H9 (cell line): ENCODE measurements around the gene KL. TPM values are rescaled to one million over a fixed set of nuclear protein-coding genes. Genes with fewer than 3 reads are reported as not detected.

ENCODE experiments used
- DNase-seq: peaks from one replicate; pipeline ENCODE4 v3.0.0-alpha.2; 2017
- H2AFZ ChIP-seq: one replicate; pipeline ENCODE4 v1.6.1; 2013; ENCODE audit warnings: mild to moderate bottlenecking, low read length, control low read depth, moderate library complexity
- H2AK5ac ChIP-seq: 2 replicates; pipeline ENCODE4 v1.6.1; 2013; ENCODE audit warnings: low read length, control low read depth, mixed read lengths; ENCODE audit not compliant: insufficient read length
- H2BK120ac ChIP-seq: one replicate; pipeline ENCODE4 v1.6.1; 2013; ENCODE audit warnings: low read depth, mild to moderate bottlenecking, low read length, control low read depth, inconsistent platforms; ENCODE audit not compliant: poor library complexity, severe bottlenecking
- H2BK12ac ChIP-seq: 2 replicates; pipeline ENCODE4 v1.6.1; 2013; ENCODE audit warnings: low read length, control low read depth, mixed read lengths, low read depth; ENCODE audit not compliant: insufficient read length
- H2BK15ac ChIP-seq: 2 replicates; pipeline ENCODE4 v1.6.1; 2013; ENCODE audit warnings: low read depth, low read length, control low read depth
- H2BK20ac ChIP-seq: one replicate; pipeline ENCODE4 v1.6.1; 2013; ENCODE audit warnings: low read depth, mild to moderate bottlenecking, low read length, control low read depth, inconsistent platforms; ENCODE audit not compliant: poor library complexity, severe bottlenecking
- H2BK5ac ChIP-seq: 2 replicates; pipeline ENCODE4 v1.6.1; 2013; ENCODE audit warnings: low read length, control low read depth, mixed read lengths; ENCODE audit not compliant: insufficient read length
- H3K14ac ChIP-seq: 2 replicates; pipeline ENCODE4 v1.6.1; 2013; ENCODE audit warnings: low read length, control low read depth; ENCODE audit not compliant: insufficient read depth
- H3K18ac ChIP-seq: 2 replicates; pipeline ENCODE4 v1.6.1; 2013; ENCODE audit warnings: low read depth, mild to moderate bottlenecking, mixed read lengths, low read length, control low read depth; ENCODE audit not compliant: insufficient read length
- H3K23ac ChIP-seq: 2 replicates; pipeline ENCODE4 v1.6.1; 2013; ENCODE audit warnings: low read length, control low read depth, mixed read lengths, low read depth; ENCODE audit not compliant: insufficient read length
- H3K23me2 ChIP-seq: 2 replicates; pipeline ENCODE4 v1.6.1; 2013; ENCODE audit warnings: low read depth, mild to moderate bottlenecking, mixed read lengths, low read length, control low read depth; ENCODE audit not compliant: insufficient read length, poor library complexity, severe bottlenecking
- H3K27ac ChIP-seq: 2 replicates; pipeline ENCODE4 v1.5.1; 2013; ENCODE audit warnings: low read length, control low read depth, mixed read lengths, low read depth; ENCODE audit not compliant: insufficient read length
- H3K27me3 ChIP-seq: 2 replicates; pipeline ENCODE4 v1.6.1; 2013; ENCODE audit warnings: low read length, control low read depth, inconsistent platforms; ENCODE audit not compliant: insufficient read depth
- H3K4ac ChIP-seq: 2 replicates; pipeline ENCODE4 v1.6.1; 2013; ENCODE audit warnings: low read depth, mild to moderate bottlenecking, control low read depth, inconsistent platforms, low read length, moderate library complexity
- H3K4me1 ChIP-seq: 2 replicates; pipeline ENCODE4 v1.6.1; 2013; ENCODE audit warnings: low read length, control low read depth, inconsistent platforms; ENCODE audit not compliant: insufficient read depth
- H3K4me2 ChIP-seq: 2 replicates; pipeline ENCODE4 v1.6.1; 2013; ENCODE audit warnings: low read length, control low read depth, mixed read lengths; ENCODE audit not compliant: insufficient read length, insufficient read depth
- H3K56ac ChIP-seq: 2 replicates; pipeline ENCODE4 v1.6.1; 2013; ENCODE audit warnings: low read depth, mild to moderate bottlenecking, mixed read lengths, low read length, control low read depth; ENCODE audit not compliant: insufficient read length
- H3K79me1 ChIP-seq: 2 replicates; pipeline ENCODE4 v1.6.1; 2013; ENCODE audit warnings: low read depth, mild to moderate bottlenecking, moderate library complexity, low read length, control low read depth, inconsistent platforms; ENCODE audit not compliant: insufficient read depth, poor library complexity, severe bottlenecking
- H3K79me2 ChIP-seq: 2 replicates; pipeline ENCODE4 v1.6.1; 2013; ENCODE audit warnings: low read length, control low read depth, inconsistent platforms; ENCODE audit not compliant: insufficient read depth
- H3K9ac ChIP-seq: 2 replicates; pipeline ENCODE4 v1.6.1; 2013; ENCODE audit warnings: low read length, control low read depth, mixed read lengths; ENCODE audit not compliant: insufficient read length; ENCODE audit errors: extremely low read depth
- H3K9me3 ChIP-seq: one replicate; pipeline ENCODE4 v1.6.1; 2013; ENCODE audit warnings: low read depth, low read length, inconsistent platforms; ENCODE audit not compliant: control insufficient read depth
- H3T11ph ChIP-seq: one replicate; pipeline ENCODE4 v1.6.1; 2013; ENCODE audit warnings: mild to moderate bottlenecking, low read length, control low read depth, inconsistent platforms
- H4K20me1 ChIP-seq: one replicate; pipeline ENCODE4 v1.6.1; 2013; ENCODE audit not compliant: control insufficient read depth, insufficient read length, insufficient read depth
- H4K5ac ChIP-seq: 2 replicates; pipeline ENCODE4 v1.6.1; 2013; ENCODE audit warnings: low read depth, mild to moderate bottlenecking, mixed read lengths, low read length, control low read depth; ENCODE audit not compliant: insufficient read length
- H4K8ac ChIP-seq: replicated peaks from 2 replicates; pipeline ENCODE4 v1.6.1; 2013; ENCODE audit warnings: low read length, control low read depth, mixed read lengths, low read depth; ENCODE audit not compliant: insufficient read length
- H4K91ac ChIP-seq: 2 replicates; pipeline ENCODE4 v1.6.1; 2013; ENCODE audit warnings: low read depth, mild to moderate bottlenecking, moderate library complexity, mixed read lengths, low read length, control low read depth; ENCODE audit not compliant: insufficient read length
- H3K27ac Mint-ChIP-seq, 3 experiments: 2 replicates in 2 of 3; 3 replicates in 1 of 3; pipeline ENCODE4 v1.8.0; 2020 to 2021; ENCODE audit warnings: mixed read lengths in 3 of 3, mild to moderate bottlenecking in 1 of 3, moderate library complexity in 1 of 3
- H3K27me3 Mint-ChIP-seq: 2 replicates; pipeline ENCODE4 v1.8.0; 2021; ENCODE audit warnings: low read depth, mild to moderate bottlenecking, moderate library complexity, mixed read lengths
- H3K36me3 Mint-ChIP-seq, 3 experiments: 2 replicates in 2 of 3; 3 replicates in 1 of 3; pipeline ENCODE4 v1.8.0; 2020 to 2021; ENCODE audit warnings: low read depth in 3 of 3, mixed read lengths in 3 of 3; ENCODE audit not compliant: insufficient read depth in 1 of 3
- H3K4me1 Mint-ChIP-seq, 2 experiments: 2 replicates each; pipeline ENCODE4 v1.8.0; 2020; ENCODE audit warnings: mixed read lengths in 2 of 2
- H3K4me3 Mint-ChIP-seq, 2 experiments: 2 replicates in 1 of 2; 3 replicates in 1 of 2; pipeline ENCODE4 v1.8.0; 2020 to 2021; ENCODE audit warnings: mild to moderate bottlenecking in 2 of 2, mixed read lengths in 2 of 2, moderate library complexity in 1 of 2
- H3K9me3 Mint-ChIP-seq, 2 experiments: 2 replicates in 1 of 2; 3 replicates in 1 of 2; pipeline ENCODE4 v1.8.0; 2020; ENCODE audit warnings: mild to moderate bottlenecking in 2 of 2, mixed read lengths in 2 of 2, moderate library complexity in 1 of 2
- CTCF ChIP-seq: fragments of 200-600 bp; sonication (generic); conservative IDR thresholded peaks from 3 replicates; pipeline ENCODE4 v1.8.0; 2021; ENCODE audit warnings: antibody characterized with exemption, mild to moderate bottlenecking
- WGBS: extraction: QIAGEN DNeasy Blood & Tissue Kit; methylation state at CpG from one replicate; pipeline ENCODE4 v1.1.7; 2013; ENCODE audit warnings: missing lambda C conversion rate, low lambda C conversion rate, mixed read lengths; ENCODE audit not compliant: insufficient read length; ENCODE audit errors: extremely low coverage; 5-methylcytosine and 5-hydroxymethylcytosine counted together
- total RNA-seq: library from RNA; stranded (reverse); gene quantifications from 2 replicates; pipeline ENCODE4 v1.2.1, GENCODE V29; 2021

KL gene
- total RNA-seq, 1 experiment from 2014 or later: not detected

- Mint-ChIP-seq H3K27me3 (peaks cover 78% of the 10 kb centered on the region), H3K27ac (no peak overlapping the region), H3K4me1 (peaks cover 13% of the 10 kb centered on the region in 2 experiments), H3K9me3 (no peaks in the 10 kb centered on the region; a peak in 1 of 5 replicates), H3K36me3 (no peaks in the 10 kb centered on the region), H3K4me3 (peak overlapping the region; percentile 44 to 71)
- DNase-seq: no peak
- H4K20me1 ChIP-seq: no peaks in the 10 kb centered on the region
- TF ChIP-seq CTCF: no peak
- peaks cover 14% of the 10 kb centered on the region for H3K23me2 ChIP-seq
- H3K27me3 ChIP-seq: peaks cover 27% of the 10 kb centered on the region; the same call in 1 of the 2 replicates
- no peak overlapping the region for H3K4ac ChIP-seq
- no peak overlapping the region for H2BK5ac ChIP-seq
- no peak overlapping the region for H4K91ac ChIP-seq
- H3K4me2 ChIP-seq: peak overlapping the region; percentile 28
- no peaks in the 10 kb centered on the region for H3K79me1 ChIP-seq
- no peak overlapping the region for H3T11ph ChIP-seq
- H4K5ac ChIP-seq: no peak overlapping the region
- no CpG with 5 or more reads among the region's 8 CpGs for WGBS
- H3K23ac ChIP-seq: no peak overlapping the region
- H2BK15ac ChIP-seq: no peak overlapping the region
- no peak overlapping the region for H3K18ac ChIP-seq
- no peak overlapping the region for H3K56ac ChIP-seq
- no peak overlapping the region for H3K14ac ChIP-seq
- H4K8ac ChIP-seq: no peak overlapping the region
- H3K9me3 ChIP-seq: no peaks in the 10 kb centered on the region
- H2BK120ac ChIP-seq: no peak overlapping the region
- H3K9ac ChIP-seq: no peak overlapping the region
- H3K79me2 ChIP-seq: no peaks in the 10 kb centered on the region
- H2BK20ac ChIP-seq: no peak overlapping the region
- no peak overlapping the region for H2BK12ac ChIP-seq
- no peak overlapping the region for H3K27ac ChIP-seq
- no peak overlapping the region for H2AK5ac ChIP-seq
- H2AFZ ChIP-seq: no peak overlapping the region
- H3K4me1 ChIP-seq: no peaks in the 10 kb centered on the region
These were observed 968 bp upstream of the KL start for GRCh38 chr13:33015241-33015668.
